ENCODE data around the gene SDK2.

DNA sequence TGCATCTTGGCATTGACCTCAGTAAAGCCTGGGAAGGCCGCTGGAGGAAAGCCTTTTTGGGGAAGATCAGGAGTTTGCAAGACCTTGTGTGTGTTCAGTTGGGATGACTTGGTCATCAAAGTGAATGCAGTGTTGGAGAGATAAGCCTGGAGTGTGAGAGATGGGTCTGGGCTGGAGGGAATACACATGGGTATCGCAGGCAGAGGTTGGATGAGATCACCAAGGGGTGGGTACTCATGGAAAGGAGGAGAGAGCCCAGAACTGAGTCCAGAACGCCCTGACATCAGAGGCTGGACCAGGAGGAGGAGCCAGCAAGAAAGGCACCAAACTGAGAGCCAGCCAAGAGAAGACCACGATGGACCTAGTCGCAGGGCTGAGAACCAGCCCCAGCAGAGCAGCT lies 35.2 kb downstream of the SDK2 start:
- TF ChIP-seq, protein P1, sequence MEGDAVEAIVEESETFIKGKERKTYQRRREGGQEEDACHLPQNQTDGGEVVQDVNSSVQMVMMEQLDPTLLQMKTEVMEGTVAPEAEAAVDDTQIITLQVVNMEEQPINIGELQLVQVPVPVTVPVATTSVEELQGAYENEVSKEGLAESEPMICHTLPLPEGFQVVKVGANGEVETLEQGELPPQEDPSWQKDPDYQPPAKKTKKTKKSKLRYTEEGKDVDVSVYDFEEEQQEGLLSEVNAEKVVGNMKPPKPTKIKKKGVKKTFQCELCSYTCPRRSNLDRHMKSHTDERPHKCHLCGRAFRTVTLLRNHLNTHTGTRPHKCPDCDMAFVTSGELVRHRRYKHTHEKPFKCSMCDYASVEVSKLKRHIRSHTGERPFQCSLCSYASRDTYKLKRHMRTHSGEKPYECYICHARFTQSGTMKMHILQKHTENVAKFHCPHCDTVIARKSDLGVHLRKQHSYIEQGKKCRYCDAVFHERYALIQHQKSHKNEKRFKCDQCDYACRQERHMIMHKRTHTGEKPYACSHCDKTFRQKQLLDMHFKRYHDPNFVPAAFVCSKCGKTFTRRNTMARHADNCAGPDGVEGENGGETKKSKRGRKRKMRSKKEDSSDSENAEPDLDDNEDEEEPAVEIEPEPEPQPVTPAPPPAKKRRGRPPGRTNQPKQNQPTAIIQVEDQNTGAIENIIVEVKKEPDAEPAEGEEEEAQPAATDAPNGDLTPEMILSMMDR (IDR thresholded peaks at IDR 0.05; ENCODE audit: low read length), result no peak
- TF ChIP-seq EZH2 (optimal IDR thresholded peaks at IDR 0.05; ENCODE audit: low read depth, low read length) (no peak), EZH2phosphoT487 (IDR thresholded peaks at IDR 0.05; ENCODE audit: low read length) (no peak)

All from MM.1S (cell line).